Measurements from ENCODE around the gene LY6G6C.

LY6G6C gene

GRCh38 chr6:31750411-31751022 lies 29.0 kb upstream of the LY6G6C start:
- no peaks in the 10 kb centered on the region for H3K27me3 ChIP-seq (replicated peaks)
- no peaks in the 10 kb centered on the region for H3K36me3 ChIP-seq (replicated peaks)
- no peak for TF ChIP-seq CTCF (IDR thresholded peaks at IDR 0.05; ENCODE audit: low read depth, low read length, missing control alignments)
- in situ Hi-C loops (cut with HindIII; ENCODE audit: low pct_ligation_motif_present, low sequenced_read_pairs): no loop called here
- no peak for DNase-seq
- no peak overlapping the region for H3K27ac ChIP-seq
- no peak overlapping the region for H3K4me3 ChIP-seq (ENCODE audit: low read depth, low read length)

GRCh38 chr6:31749301-31750036 lies 27.9 kb upstream of the LY6G6C start:
- in situ Hi-C loops (cut with HindIII; ENCODE audit: low pct_ligation_motif_present, low sequenced_read_pairs): no loop called here
- Histone ChIP-seq H3K36me3 (replicated peaks) (no peaks in the 10 kb centered on the region), H3K4me3 (ENCODE audit: low read depth, low read length) (no peak overlapping the region), H3K27me3 (replicated peaks) (no peaks in the 10 kb centered on the region), H3K27ac (no peak overlapping the region)
- DNase-seq: no peak
- no peak for TF ChIP-seq CTCF (IDR thresholded peaks at IDR 0.05; ENCODE audit: low read depth, low read length, missing control alignments)

- Histone ChIP-seq H3K27me3 (replicated peaks) (no peaks in the 10 kb centered on the region), H3K4me3 (ENCODE audit: low read depth, low read length) (no peak overlapping the region), H3K36me3 (replicated peaks) (peaks cover 3% of the 10 kb centered on the region), H3K27ac (no peak overlapping the region)
- DNase-seq: no peak
- in situ Hi-C loops (cut with HindIII; ENCODE audit: low pct_ligation_motif_present, low sequenced_read_pairs): no loop called here
- no peak for TF ChIP-seq CTCF (IDR thresholded peaks at IDR 0.05; ENCODE audit: low read depth, low read length, missing control alignments)
Observed at GRCh38 chr6:31744422-31744821, 22.9 kb upstream of the LY6G6C start.

- Histone ChIP-seq H3K27me3 (replicated peaks) (no peaks in the 10 kb centered on the region), H3K27ac (no peak overlapping the region), H3K36me3 (replicated peaks) (peaks cover 3% of the 10 kb centered on the region), H3K4me3 (ENCODE audit: low read depth, low read length) (no peak overlapping the region)
- no peak for TF ChIP-seq CTCF (IDR thresholded peaks at IDR 0.05; ENCODE audit: low read depth, low read length, missing control alignments)
- in situ Hi-C loops (cut with HindIII; ENCODE audit: low pct_ligation_motif_present, low sequenced_read_pairs): no loop called here
- no peak for DNase-seq
Observed at GRCh38 chr6:31742894-31743293, 21.3 kb upstream of the LY6G6C start.

GRCh38 chr6:31741815-31742214 lies 20.3 kb upstream of the LY6G6C start:
- H3K27me3 ChIP-seq (replicated peaks): no peaks in the 10 kb centered on the region
- no peak for DNase-seq
- TF ChIP-seq CTCF (IDR thresholded peaks at IDR 0.05; ENCODE audit: low read depth, low read length, missing control alignments): no peak
- H3K36me3 ChIP-seq (replicated peaks): peaks cover 3% of the 10 kb centered on the region
- no peak overlapping the region for H3K4me3 ChIP-seq (ENCODE audit: low read depth, low read length)
- in situ Hi-C loops (cut with HindIII; ENCODE audit: low pct_ligation_motif_present, low sequenced_read_pairs): no loop called here
- no peak overlapping the region for H3K27ac ChIP-seq
